Osteoblast (primary cell): ENCODE results near the gene DPH6. TPM values are rescaled to one million over a fixed set of nuclear protein-coding genes. Genes with fewer than 3 reads are reported as not detected.

Experiments used
- DNase-seq: peaks from one replicate; pipeline ENCODE4 v3.0.0; 2011; ENCODE audit warnings: low spot score, mixed read lengths; ENCODE audit not compliant: insufficient read length; ENCODE audit errors: missing footprints
- H2AFZ ChIP-seq: 2 replicates; pipeline ENCODE4 v1.6.0; 2011; ENCODE audit warnings: mild to moderate bottlenecking, low read length
- H3K27ac ChIP-seq: 2 replicates; pipeline ENCODE4 v1.5.1; 2011; ENCODE audit warnings: mild to moderate bottlenecking, low read depth, low read length, moderate library complexity
- H3K27me3 ChIP-seq: 2 replicates; pipeline ENCODE4 v1.6.0; 2012; ENCODE audit warnings: mild to moderate bottlenecking, control low read depth, inconsistent platforms, low read length, moderate library complexity; ENCODE audit not compliant: insufficient read depth
- H3K36me3 ChIP-seq: 2 replicates; pipeline ENCODE4 v1.5.1; 2011; ENCODE audit warnings: mild to moderate bottlenecking, low read length, control low read depth, moderate library complexity; ENCODE audit not compliant: insufficient read depth
- H3K4me1 ChIP-seq: 2 replicates; pipeline ENCODE4 v1.5.1; 2011; ENCODE audit warnings: mild to moderate bottlenecking, low read length, control low read depth, moderate library complexity; ENCODE audit not compliant: insufficient read depth
- H3K4me2 ChIP-seq: 2 replicates; pipeline ENCODE4 v1.6.0; 2011; ENCODE audit warnings: mild to moderate bottlenecking, low read length; ENCODE audit not compliant: insufficient read depth
- H3K4me3 ChIP-seq: fragments of 200-600 bp; sonication (generic); 3 replicates; pipeline ENCODE4 v1.5.1; 2012; ENCODE audit warnings: mild to moderate bottlenecking, low read length, inconsistent platforms; ENCODE audit not compliant: insufficient read depth
- H3K79me2 ChIP-seq: 2 replicates; pipeline ENCODE4 v1.6.0; 2012; ENCODE audit warnings: mild to moderate bottlenecking, low read length, control low read depth, inconsistent platforms; ENCODE audit not compliant: insufficient read depth
- H3K9me3 ChIP-seq: 2 replicates; pipeline ENCODE4 v1.5.1; 2011; ENCODE audit warnings: low read depth, low read length, control low read depth
- H4K20me1 ChIP-seq: 2 replicates; pipeline ENCODE4 v1.6.0; 2012; ENCODE audit warnings: mild to moderate bottlenecking, low read length, control low read depth; ENCODE audit not compliant: insufficient read depth
- total RNA-seq: library from RNA; depleted of rRNA; stranded (reverse); fragments of >200 nt; gene quantifications from 2 replicates; pipeline ENCODE4 v1.2.3, GENCODE V29; 2012
- TF ChIP-seq, protein P1 (sequence below): IDR thresholded peaks from 2 replicates; pipeline ENCODE4 v1.5.1; 2011; ENCODE audit warnings: mild to moderate bottlenecking, low read depth, low read length, moderate library complexity; ENCODE audit errors: extremely low read depth

The DPH6 gene
- total RNA-seq, 1 donor, result 20.6 TPM

GRCh38 chr15:35440265-35440664 lies 105.7 kb downstream of the DPH6 start:
- H3K79me2 ChIP-seq, result no peaks in the 10 kb centered on the region
- H3K9me3 ChIP-seq, result no peaks in the 10 kb centered on the region
- TF ChIP-seq, protein P1, sequence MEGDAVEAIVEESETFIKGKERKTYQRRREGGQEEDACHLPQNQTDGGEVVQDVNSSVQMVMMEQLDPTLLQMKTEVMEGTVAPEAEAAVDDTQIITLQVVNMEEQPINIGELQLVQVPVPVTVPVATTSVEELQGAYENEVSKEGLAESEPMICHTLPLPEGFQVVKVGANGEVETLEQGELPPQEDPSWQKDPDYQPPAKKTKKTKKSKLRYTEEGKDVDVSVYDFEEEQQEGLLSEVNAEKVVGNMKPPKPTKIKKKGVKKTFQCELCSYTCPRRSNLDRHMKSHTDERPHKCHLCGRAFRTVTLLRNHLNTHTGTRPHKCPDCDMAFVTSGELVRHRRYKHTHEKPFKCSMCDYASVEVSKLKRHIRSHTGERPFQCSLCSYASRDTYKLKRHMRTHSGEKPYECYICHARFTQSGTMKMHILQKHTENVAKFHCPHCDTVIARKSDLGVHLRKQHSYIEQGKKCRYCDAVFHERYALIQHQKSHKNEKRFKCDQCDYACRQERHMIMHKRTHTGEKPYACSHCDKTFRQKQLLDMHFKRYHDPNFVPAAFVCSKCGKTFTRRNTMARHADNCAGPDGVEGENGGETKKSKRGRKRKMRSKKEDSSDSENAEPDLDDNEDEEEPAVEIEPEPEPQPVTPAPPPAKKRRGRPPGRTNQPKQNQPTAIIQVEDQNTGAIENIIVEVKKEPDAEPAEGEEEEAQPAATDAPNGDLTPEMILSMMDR, result no peak
- no peaks in the 10 kb centered on the region for H4K20me1 ChIP-seq
- H3K4me2 ChIP-seq, result no peak overlapping the region
- H3K36me3 ChIP-seq, result no peaks in the 10 kb centered on the region
- no peak for DNase-seq
- H3K4me1 ChIP-seq, result peaks cover 15% of the 10 kb centered on the region
- H2AFZ ChIP-seq, result no peak overlapping the region
- peak overlapping the region; percentile 62 for H3K27ac ChIP-seq
- no peaks in the 10 kb centered on the region for H3K27me3 ChIP-seq
- H3K4me3 ChIP-seq, result no peak overlapping the region

GRCh38 chr15:35439291-35439690 lies 106.7 kb downstream of the DPH6 start:
- Histone ChIP-seq H3K79me2 (no peaks in the 10 kb centered on the region), H4K20me1 (no peaks in the 10 kb centered on the region), H2AFZ (peak overlapping the region; percentile 37), H3K4me1 (peaks cover 15% of the 10 kb centered on the region), H3K9me3 (no peaks in the 10 kb centered on the region), H3K36me3 (no peaks in the 10 kb centered on the region), H3K27me3 (no peaks in the 10 kb centered on the region), H3K4me3 (no peak overlapping the region), H3K27ac (peak overlapping the region; percentile 62), H3K4me2 (peak overlapping the region; percentile 27)
- TF ChIP-seq, protein P1, result no peak
- DNase-seq, result no peak

DNA sequence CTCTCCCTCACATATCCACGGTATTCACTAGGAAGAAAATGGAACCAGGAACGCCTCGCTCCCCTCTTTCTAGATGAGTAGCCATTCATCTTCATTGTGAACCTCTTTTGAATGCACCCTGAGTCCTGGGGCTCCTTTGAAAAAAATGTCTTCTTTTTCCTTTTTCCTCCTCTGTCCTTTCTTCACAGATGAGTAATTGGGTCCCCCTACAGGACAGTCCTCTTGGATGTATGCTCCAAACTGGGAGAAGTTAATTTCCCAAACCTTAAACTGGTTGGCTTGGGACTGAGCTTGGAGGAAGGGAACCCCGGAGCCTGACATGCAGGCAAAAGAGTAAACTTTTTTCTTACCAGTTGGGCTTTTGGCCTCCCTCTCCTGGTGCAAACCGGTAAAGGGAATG lies 108.8 kb downstream of the DPH6 start:
- H3K36me3 ChIP-seq, result no peaks in the 10 kb centered on the region
- no peaks in the 10 kb centered on the region for H3K27me3 ChIP-seq
- no peak overlapping the region for H3K4me3 ChIP-seq
- H3K4me2 ChIP-seq, result no peak overlapping the region
- no peak overlapping the region for H2AFZ ChIP-seq
- DNase-seq, result peak; percentile 53
- H4K20me1 ChIP-seq, result no peaks in the 10 kb centered on the region
- no peak overlapping the region for H3K27ac ChIP-seq
- H3K9me3 ChIP-seq, result no peaks in the 10 kb centered on the region
- H3K79me2 ChIP-seq, result no peaks in the 10 kb centered on the region
- TF ChIP-seq, protein P1, result peak; percentile 45
- peaks cover 12% of the 10 kb centered on the region for H3K4me1 ChIP-seq

GRCh38 chr15:35436422-35436821 lies 109.5 kb downstream of the DPH6 start:
- Histone ChIP-seq H3K9me3 (no peaks in the 10 kb centered on the region), H2AFZ (no peak overlapping the region), H3K36me3 (no peaks in the 10 kb centered on the region), H3K4me2 (no peak overlapping the region), H4K20me1 (no peaks in the 10 kb centered on the region), H3K4me1 (peaks cover 12% of the 10 kb centered on the region), H3K4me3 (no peak overlapping the region), H3K27ac (no peak overlapping the region), H3K79me2 (no peaks in the 10 kb centered on the region), H3K27me3 (no peaks in the 10 kb centered on the region)
- DNase-seq, result no peak
- TF ChIP-seq, protein P1, result no peak
